ENCODE results near the gene SERPINA3. TPM values are rescaled to one million over a fixed set of nuclear protein-coding genes. Genes with fewer than 3 reads are reported as not detected.

Gene SERPINA3
- total RNA-seq, 4 donors from 2014 or later: 71.8 to 284 (median 255) TPM

- Histone ChIP-seq H3K27me3 (no peaks in the 10 kb centered on the region), H3K4me1 (peaks cover under 1 to 20% (median 5%) of the 10 kb centered on the region in 4 donors), H3K27ac (replicated peaks in 1 of 4) (no peak overlapping the region), H3K9me3 (peaks cover 0 to 39% (median 29%) of the 10 kb centered on the region in 4 donors), H3K4me3 (no peak overlapping the region), H3K36me3 (peaks cover 3 to 14% (median 5%) of the 10 kb centered on the region in 4 donors)
- intact Hi-C loops (cut with DNase I): no loop called here
- WGBS: 87% methylated on average over 5 of the region's 5 CpGs
- DNase-seq (ENCODE audit: extremely low spot score): no peak
- TF ChIP-seq POLR2A (IDR thresholded peaks at IDR 0.05; ENCODE audit: low read depth) (no peak), CTCF (IDR thresholded peaks at IDR 0.05) (no peak), POLR2AphosphoS5 (IDR thresholded peaks at IDR 0.05) (no peak), EP300 (IDR thresholded peaks at IDR 0.05) (no peak)
Observed at GRCh38 chr14:94617366-94617941, 5.3 kb downstream of the SERPINA3 start.

GRCh38 chr14:94617988-94618822, 6.0 kb downstream of the SERPINA3 start:
- peaks cover 0 to 39% (median 29%) of the 10 kb centered on the region in 4 donors for H3K9me3 ChIP-seq
- intact Hi-C loops (cut with DNase I): no loop called here
- H3K27ac ChIP-seq (replicated peaks in 1 of 4): no peak overlapping the region
- peaks cover 3 to 14% (median 5%) of the 10 kb centered on the region in 4 donors for H3K36me3 ChIP-seq
- TF ChIP-seq EP300 (IDR thresholded peaks at IDR 0.05): no peak
- no peak for TF ChIP-seq POLR2AphosphoS5 (IDR thresholded peaks at IDR 0.05)
- TF ChIP-seq CTCF (IDR thresholded peaks at IDR 0.05): no peak
- no peak for TF ChIP-seq POLR2A (IDR thresholded peaks at IDR 0.05; ENCODE audit: low read depth)
- H3K27me3 ChIP-seq: peaks cover 0 to 5% (median 0%) of the 10 kb centered on the region in 4 donors
- no peak overlapping the region for H3K4me3 ChIP-seq
- peaks cover 0 to 13% (median 2%) of the 10 kb centered on the region in 4 donors for H3K4me1 ChIP-seq
- no peak for DNase-seq (ENCODE audit: extremely low spot score)
- WGBS: 96% methylated on average over 3 of the region's 3 CpGs

GRCh38 chr14:94619297-94619696, 7.1 kb downstream of the SERPINA3 start:
- intact Hi-C loops (cut with DNase I): no loop called here
- WGBS: 91% methylated on average over 6 of the region's 6 CpGs
- peaks cover 0 to 39% (median 29%) of the 10 kb centered on the region in 4 donors for H3K9me3 ChIP-seq
- H3K36me3 ChIP-seq: peaks cover 3 to 14% (median 5%) of the 10 kb centered on the region in 4 donors
- TF ChIP-seq POLR2A (IDR thresholded peaks at IDR 0.05; ENCODE audit: low read depth): no peak
- TF ChIP-seq CTCF (IDR thresholded peaks at IDR 0.05): no peak
- no peak for TF ChIP-seq EP300 (IDR thresholded peaks at IDR 0.05)
- TF ChIP-seq POLR2AphosphoS5 (IDR thresholded peaks at IDR 0.05): no peak
- DNase-seq (ENCODE audit: extremely low spot score): no peak
- no peak overlapping the region for H3K4me3 ChIP-seq
- peaks cover 0 to 16% (median 0%) of the 10 kb centered on the region in 4 donors for H3K27me3 ChIP-seq
- H3K27ac ChIP-seq (replicated peaks in 1 of 4): no peak overlapping the region
- H3K4me1 ChIP-seq: peaks cover 0 to 2% (median 0%) of the 10 kb centered on the region in 4 donors

DNA sequence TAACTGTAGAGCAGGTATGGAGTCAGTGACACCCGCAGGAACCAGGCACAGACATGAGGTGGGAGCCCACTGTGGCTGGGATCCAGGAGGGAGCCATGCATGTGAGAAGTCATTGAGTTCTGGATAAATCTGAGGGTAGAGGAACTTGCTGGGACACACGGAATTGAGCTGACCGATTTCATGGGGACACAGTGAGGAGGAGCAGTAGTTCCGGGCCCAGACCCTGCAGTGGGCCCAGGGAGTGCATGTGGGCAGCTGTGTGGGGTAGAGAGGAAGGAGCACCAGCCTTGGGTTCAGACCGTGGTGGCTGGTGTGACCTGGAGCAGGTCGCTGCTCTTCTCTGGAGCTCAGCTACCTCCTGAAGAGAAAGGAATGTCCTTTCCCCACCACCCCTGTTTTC, 8.4 kb downstream of the SERPINA3 start:
- H3K27me3 ChIP-seq: peaks cover 0 to 17% (median 0%) of the 10 kb centered on the region in 4 donors
- TF ChIP-seq EP300 (IDR thresholded peaks at IDR 0.05) (no peak), CTCF (IDR thresholded peaks at IDR 0.05) (no peak), POLR2A (IDR thresholded peaks at IDR 0.05; ENCODE audit: low read depth) (no peak), POLR2AphosphoS5 (IDR thresholded peaks at IDR 0.05) (no peak)
- intact Hi-C loops (cut with DNase I): no loop called here
- H3K4me3 ChIP-seq: no peak overlapping the region
- H3K4me1 ChIP-seq: no peaks in the 10 kb centered on the region
- DNase-seq (ENCODE audit: extremely low spot score): no peak
- no peak overlapping the region for H3K27ac ChIP-seq (replicated peaks in 1 of 4)
- 94% methylated on average over 6 of the region's 6 CpGs for WGBS
- peaks cover 0 to 39% (median 29%) of the 10 kb centered on the region in 4 donors for H3K9me3 ChIP-seq
- H3K36me3 ChIP-seq: peaks cover 3 to 14% (median 5%) of the 10 kb centered on the region in 4 donors
